Glutamatergic neuron (in vitro differentiated cells): ENCODE data around the gene STS. TPM values are rescaled to one million over a fixed set of nuclear protein-coding genes. Genes with fewer than 3 reads are reported as not detected.

ENCODE experiments used
- DNase-seq: peaks from one replicate; pipeline ENCODE4 v3.0.0; 2022
- H3K27ac Mint-ChIP-seq: one replicate; pipeline ENCODE4 v1.8.0; 2020; ENCODE audit warnings: mild to moderate bottlenecking, mixed read lengths, inconsistent platforms; ENCODE audit not compliant: unreplicated experiment
- H3K27me3 Mint-ChIP-seq: one replicate; pipeline ENCODE4 v1.8.0; 2020; ENCODE audit warnings: mild to moderate bottlenecking, moderate library complexity, mixed read lengths, inconsistent platforms; ENCODE audit not compliant: unreplicated experiment
- H3K36me3 Mint-ChIP-seq: one replicate; pipeline ENCODE4 v1.8.0; 2020; ENCODE audit warnings: mild to moderate bottlenecking, mixed read lengths, inconsistent platforms; ENCODE audit not compliant: unreplicated experiment
- H3K4me1 Mint-ChIP-seq: one replicate; pipeline ENCODE4 v1.8.0; 2020; ENCODE audit warnings: mild to moderate bottlenecking, low read depth, mixed read lengths, inconsistent platforms; ENCODE audit not compliant: unreplicated experiment
- H3K4me3 Mint-ChIP-seq: one replicate; pipeline ENCODE4 v1.8.0; 2020; ENCODE audit warnings: mild to moderate bottlenecking, mixed read lengths, inconsistent platforms; ENCODE audit not compliant: unreplicated experiment
- H3K9me3 Mint-ChIP-seq: one replicate; pipeline ENCODE4 v1.8.0; 2020; ENCODE audit warnings: mild to moderate bottlenecking, moderate library complexity, mixed read lengths, inconsistent platforms; ENCODE audit not compliant: unreplicated experiment
- CTCF ChIP-seq: fragments of 200-600 bp; sonication (generic); IDR thresholded peaks from one replicate; pipeline ENCODE4 v1.5.0; 2021; ENCODE audit not compliant: partially characterized antibody, unreplicated experiment
- total RNA-seq: library from RNA; stranded (reverse); fragmentation: NEBNext Ultra II Directional; extraction: Animal tissue kit (Norgen Biotek cat#: 25700); gene quantifications from one replicate; pipeline ENCODE4 v1.2.1, GENCODE V29; 2021; ENCODE audit not compliant: unreplicated experiment

Gene STS
- total RNA-seq, 1 donor from 2014 or later, result 7.2 TPM

- no peak overlapping the region for H3K27ac Mint-ChIP-seq
- no peak for DNase-seq
- H3K27me3 Mint-ChIP-seq, result peaks cover 3% of the 10 kb centered on the region
- TF ChIP-seq CTCF, result no peak
- H3K4me3 Mint-ChIP-seq, result no peak overlapping the region
- peaks cover 5% of the 10 kb centered on the region for H3K9me3 Mint-ChIP-seq
- peaks cover 6% of the 10 kb centered on the region for H3K4me1 Mint-ChIP-seq
- H3K36me3 Mint-ChIP-seq, result no peaks in the 10 kb centered on the region
Measured at GRCh38 chrX:7153231-7153630, 5.7 kb downstream of the STS start.

GRCh38 chrX:7154041-7154597 is 6.6 kb downstream of the STS start:
- Mint-ChIP-seq H3K27ac (no peak overlapping the region), H3K9me3 (no peaks in the 10 kb centered on the region), H3K27me3 (no peaks in the 10 kb centered on the region), H3K4me1 (peaks cover 7% of the 10 kb centered on the region), H3K36me3 (no peaks in the 10 kb centered on the region), H3K4me3 (no peak overlapping the region)
- DNase-seq, result no peak
- no peak for TF ChIP-seq CTCF

- Mint-ChIP-seq H3K27me3 (no peaks in the 10 kb centered on the region), H3K27ac (no peak overlapping the region), H3K4me1 (peaks cover 7% of the 10 kb centered on the region), H3K36me3 (no peaks in the 10 kb centered on the region), H3K4me3 (no peak overlapping the region), H3K9me3 (no peaks in the 10 kb centered on the region)
- no peak for DNase-seq
- no peak for TF ChIP-seq CTCF
Measured at GRCh38 chrX:7155163-7155562, 7.7 kb downstream of the STS start.

GRCh38 chrX:7156879-7157278 is 9.4 kb downstream of the STS start:
- H3K9me3 Mint-ChIP-seq, result no peaks in the 10 kb centered on the region
- H3K4me1 Mint-ChIP-seq, result peaks cover 2% of the 10 kb centered on the region
- TF ChIP-seq CTCF, result no peak
- H3K36me3 Mint-ChIP-seq, result no peaks in the 10 kb centered on the region
- no peak overlapping the region for H3K4me3 Mint-ChIP-seq
- no peak overlapping the region for H3K27ac Mint-ChIP-seq
- DNase-seq, result no peak
- no peaks in the 10 kb centered on the region for H3K27me3 Mint-ChIP-seq

GRCh38 chrX:7158468-7158990 is 11.0 kb downstream of the STS start:
- Mint-ChIP-seq H3K36me3 (no peaks in the 10 kb centered on the region), H3K4me3 (no peak overlapping the region), H3K9me3 (no peaks in the 10 kb centered on the region), H3K4me1 (peaks cover 2% of the 10 kb centered on the region), H3K27ac (no peak overlapping the region), H3K27me3 (no peaks in the 10 kb centered on the region)
- no peak for DNase-seq
- TF ChIP-seq CTCF, result no peak
